ENCODE results near the gene PLEKHS1. TPM values are rescaled to one million over a fixed set of nuclear protein-coding genes. Genes with fewer than 3 reads are reported as not detected.

Gene PLEKHS1
- total RNA-seq, 2 experiments from 2014 or later, result not detected

DNA sequence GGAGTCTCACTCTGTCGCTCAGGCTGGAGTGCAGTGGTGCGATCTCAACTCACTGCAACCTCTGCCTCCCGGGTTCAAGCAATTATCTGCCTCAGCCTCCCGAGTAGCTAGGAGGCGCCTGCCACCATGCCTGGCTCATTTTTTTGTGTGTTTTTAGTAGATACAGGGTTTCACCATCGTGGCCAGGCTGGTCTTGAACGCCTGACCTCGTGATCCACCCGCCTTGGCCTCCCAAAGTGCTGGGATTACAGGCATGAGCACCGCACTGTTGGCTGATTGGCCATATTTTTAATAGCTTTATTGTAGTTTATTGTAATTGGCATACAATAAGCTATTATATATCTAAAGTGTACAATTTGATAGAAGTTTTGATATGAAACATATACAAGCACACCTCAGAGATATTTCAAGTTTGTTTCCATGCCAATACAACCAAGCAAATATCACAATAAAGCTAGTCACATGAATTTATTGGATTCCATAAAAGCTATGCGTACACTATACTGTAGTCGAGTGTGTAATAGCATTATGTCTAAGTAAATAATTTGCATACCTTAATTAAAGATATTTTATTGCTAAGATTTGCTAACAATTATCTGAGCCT lies 5.6 kb downstream of the PLEKHS1 start:
- TF ChIP-seq, protein P1, sequence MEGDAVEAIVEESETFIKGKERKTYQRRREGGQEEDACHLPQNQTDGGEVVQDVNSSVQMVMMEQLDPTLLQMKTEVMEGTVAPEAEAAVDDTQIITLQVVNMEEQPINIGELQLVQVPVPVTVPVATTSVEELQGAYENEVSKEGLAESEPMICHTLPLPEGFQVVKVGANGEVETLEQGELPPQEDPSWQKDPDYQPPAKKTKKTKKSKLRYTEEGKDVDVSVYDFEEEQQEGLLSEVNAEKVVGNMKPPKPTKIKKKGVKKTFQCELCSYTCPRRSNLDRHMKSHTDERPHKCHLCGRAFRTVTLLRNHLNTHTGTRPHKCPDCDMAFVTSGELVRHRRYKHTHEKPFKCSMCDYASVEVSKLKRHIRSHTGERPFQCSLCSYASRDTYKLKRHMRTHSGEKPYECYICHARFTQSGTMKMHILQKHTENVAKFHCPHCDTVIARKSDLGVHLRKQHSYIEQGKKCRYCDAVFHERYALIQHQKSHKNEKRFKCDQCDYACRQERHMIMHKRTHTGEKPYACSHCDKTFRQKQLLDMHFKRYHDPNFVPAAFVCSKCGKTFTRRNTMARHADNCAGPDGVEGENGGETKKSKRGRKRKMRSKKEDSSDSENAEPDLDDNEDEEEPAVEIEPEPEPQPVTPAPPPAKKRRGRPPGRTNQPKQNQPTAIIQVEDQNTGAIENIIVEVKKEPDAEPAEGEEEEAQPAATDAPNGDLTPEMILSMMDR (IDR thresholded peaks at IDR 0.05), result no peak
- no peak overlapping the region for H3K27ac Mint-ChIP-seq
- no peak overlapping the region for H3K4me3 Mint-ChIP-seq
- no peaks in the 10 kb centered on the region for H3K36me3 Mint-ChIP-seq (ENCODE audit: low read depth)
- DNase-seq (no peak), ATAC-seq (no peak)
- intact Hi-C loops (cut with micrococcal nuclease), result no loop called here
- no peaks in the 10 kb centered on the region for H3K4me1 Mint-ChIP-seq (ENCODE audit: low read depth)
- ChIA-PET CTCF (no interaction called here), POLR2A (no interaction called here)
- peaks cover 3% of the 10 kb centered on the region for H3K27me3 Mint-ChIP-seq
- no peaks in the 10 kb centered on the region for H3K9me3 Mint-ChIP-seq

DNA sequence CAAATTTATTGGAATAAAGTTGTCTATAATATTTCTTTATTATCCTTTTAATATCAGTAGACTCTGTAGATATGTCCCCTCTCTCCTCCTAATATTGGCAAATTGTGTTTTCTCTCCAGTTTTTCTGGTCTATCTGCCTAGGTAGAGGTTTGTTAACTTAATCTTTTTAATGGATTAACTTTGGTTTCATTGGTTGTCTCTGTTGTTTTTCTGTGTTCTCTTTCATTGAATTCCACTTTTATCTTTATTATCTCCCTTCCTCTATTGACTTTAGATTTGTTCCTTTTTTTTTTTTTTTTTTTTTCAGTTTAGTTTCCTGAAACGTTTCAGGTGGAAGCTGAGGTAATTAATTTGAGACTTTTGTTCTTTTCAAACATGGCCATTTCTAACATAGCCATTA lies 10.6 kb downstream of the PLEKHS1 start:
- TF ChIP-seq, protein P1 (IDR thresholded peaks at IDR 0.05), result no peak
- intact Hi-C loops (cut with micrococcal nuclease), result no loop called here
- ChIA-PET CTCF (no interaction called here), POLR2A (no interaction called here)
- H3K4me3 Mint-ChIP-seq, result no peak overlapping the region
- no peaks in the 10 kb centered on the region for H3K36me3 Mint-ChIP-seq (ENCODE audit: low read depth)
- H3K27me3 Mint-ChIP-seq, result peaks cover 9% of the 10 kb centered on the region
- ATAC-seq (no peak), DNase-seq (no peak)
- no peaks in the 10 kb centered on the region for H3K4me1 Mint-ChIP-seq (ENCODE audit: low read depth)
- H3K9me3 Mint-ChIP-seq, result peaks cover 7% of the 10 kb centered on the region
- no peak overlapping the region for H3K27ac Mint-ChIP-seq

DNA sequence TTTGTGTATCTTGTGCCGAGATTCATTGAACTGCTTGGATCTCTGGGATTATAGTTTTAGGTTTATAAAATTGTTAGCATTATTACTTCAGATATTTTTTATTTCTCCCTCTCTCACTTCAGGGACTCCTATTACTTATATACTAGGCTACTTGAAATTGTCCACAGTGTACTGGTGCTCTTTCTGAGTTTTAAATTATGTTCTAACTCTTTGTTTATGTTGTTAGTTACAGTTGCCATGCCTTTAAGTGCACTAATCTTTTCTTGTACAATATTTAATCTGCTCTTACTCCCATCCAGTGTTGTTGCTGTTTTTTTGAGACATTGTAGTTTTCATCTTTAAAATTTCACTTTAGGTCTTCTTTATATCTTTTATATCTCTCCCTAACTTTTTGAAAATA lies 13.1 kb downstream of the PLEKHS1 start:
- intact Hi-C loops (cut with micrococcal nuclease), result no loop called here
- TF ChIP-seq, protein P1 (IDR thresholded peaks at IDR 0.05), result no peak
- peaks cover 24% of the 10 kb centered on the region for H3K27me3 Mint-ChIP-seq

DNA sequence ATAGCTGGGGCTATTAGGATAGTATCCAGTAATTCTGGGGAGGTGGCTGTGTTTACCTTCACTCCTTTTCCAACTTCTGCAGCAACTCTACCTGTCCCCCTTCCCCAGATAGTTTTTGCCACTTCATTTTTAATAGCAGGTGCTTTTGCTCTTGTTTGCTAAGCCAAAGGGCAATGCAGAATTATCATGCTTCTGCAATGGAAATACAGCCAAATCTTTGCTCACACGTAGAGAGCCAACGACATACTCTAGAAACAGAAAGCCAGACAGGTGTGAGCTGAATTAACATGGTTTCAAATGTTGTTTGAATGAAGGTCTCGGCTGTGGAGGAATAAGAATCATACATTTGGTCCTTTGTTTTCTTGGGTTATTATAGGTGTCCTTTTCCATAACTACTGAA lies 14.4 kb downstream of the PLEKHS1 start:
- TF ChIP-seq, protein P1 (IDR thresholded peaks at IDR 0.05), result no peak
- CTCF ChIA-PET, result no interaction called here
- Mint-ChIP-seq H3K36me3 (ENCODE audit: low read depth) (no peaks in the 10 kb centered on the region), H3K4me3 (no peak overlapping the region), H3K27me3 (peaks cover 34% of the 10 kb centered on the region), H3K27ac (no peak overlapping the region), H3K4me1 (ENCODE audit: low read depth) (no peaks in the 10 kb centered on the region), H3K9me3 (peaks cover 7% of the 10 kb centered on the region)
- ATAC-seq, result no peak
- DNase-seq, result no peak
- POLR2A ChIA-PET, result no interaction called here
- intact Hi-C loops (cut with micrococcal nuclease), result no loop called here

More for the DNA sequence above, 13.1 kb downstream of the PLEKHS1 start:
- ChIA-PET CTCF (no interaction called here), POLR2A (no interaction called here)
- H3K4me3 Mint-ChIP-seq, result no peak overlapping the region
- ATAC-seq (no peak), DNase-seq (no peak)
- H3K9me3 Mint-ChIP-seq, result peaks cover 7% of the 10 kb centered on the region
- no peaks in the 10 kb centered on the region for H3K36me3 Mint-ChIP-seq (ENCODE audit: low read depth)
- no peak overlapping the region for H3K27ac Mint-ChIP-seq
- H3K4me1 Mint-ChIP-seq (ENCODE audit: low read depth), result no peaks in the 10 kb centered on the region

DNA sequence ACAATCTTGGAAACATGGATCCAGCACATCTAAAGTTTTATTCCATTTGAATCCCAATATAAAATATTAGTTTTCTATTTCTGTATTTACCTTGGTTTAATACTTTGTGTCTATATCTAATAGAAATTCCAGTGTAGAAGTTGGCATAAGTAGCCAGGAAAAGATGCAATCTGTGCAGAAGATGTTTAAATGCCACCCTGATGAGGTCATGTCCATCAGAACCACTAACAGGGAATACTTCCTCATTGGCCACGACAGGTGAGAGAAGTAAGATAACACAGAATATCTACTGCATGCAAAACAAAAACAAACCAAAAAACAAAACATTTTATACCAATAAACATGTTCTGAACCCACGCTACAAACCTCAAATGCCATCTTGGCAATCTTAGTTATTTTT lies 15.7 kb downstream of the PLEKHS1 start:
- POLR2A ChIA-PET, result no interaction called here
- no peak overlapping the region for H3K27ac Mint-ChIP-seq
- intact Hi-C loops (cut with micrococcal nuclease), result no loop called here
- ATAC-seq, result no peak
- TF ChIP-seq, protein P1 (IDR thresholded peaks at IDR 0.05), result no peak
- H3K9me3 Mint-ChIP-seq, result peaks cover 7% of the 10 kb centered on the region
- no peaks in the 10 kb centered on the region for H3K4me1 Mint-ChIP-seq (ENCODE audit: low read depth)
- DNase-seq, result no peak
- H3K36me3 Mint-ChIP-seq (ENCODE audit: low read depth), result no peaks in the 10 kb centered on the region
- CTCF ChIA-PET, result no interaction called here
- H3K27me3 Mint-ChIP-seq, result peaks cover 42% of the 10 kb centered on the region
- H3K4me3 Mint-ChIP-seq, result no peak overlapping the region

Measured in activated CD8-positive, alpha-beta T cell treated with anti-CD3 and anti-CD28 coated beads for 36 hours (primary cell).